COLO668 (cell line): ENCODE results near the gene CHTOP.

Source experiments
- DNase-seq: peaks from one replicate; lab custom pipeline; 2025; ENCODE audit not compliant: unreplicated experiment; lab: John Stamatoyannopoulos, UW

The CHTOP gene

DNA sequence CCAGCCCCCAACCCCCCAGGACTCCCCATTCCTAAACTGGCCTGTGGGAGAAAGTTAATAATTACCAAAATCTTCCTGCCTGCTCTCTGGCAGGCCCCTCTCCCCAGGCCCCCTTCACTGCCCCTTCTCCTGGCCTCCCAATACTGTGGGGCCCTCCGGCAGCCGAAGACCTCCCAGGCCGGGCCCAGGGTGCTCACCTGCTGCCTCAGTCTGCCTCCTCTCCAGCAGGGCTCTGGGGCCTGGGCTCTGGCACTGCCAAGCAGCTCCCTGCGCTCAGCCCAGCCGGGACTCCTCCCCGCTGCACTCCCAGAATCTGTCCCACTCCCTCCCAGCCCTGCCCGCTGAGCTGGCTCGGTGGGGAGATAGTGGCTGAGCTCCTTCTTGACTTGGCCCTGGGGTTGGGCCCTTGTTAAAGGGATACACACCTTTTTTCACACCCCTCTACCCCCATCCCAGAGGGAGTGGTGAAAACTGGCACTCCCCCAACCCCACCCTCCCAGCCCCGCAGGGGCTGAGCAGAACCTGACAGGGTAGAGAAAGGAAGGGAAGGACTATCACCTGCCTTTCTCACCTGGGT lies 21.0 kb upstream of the CHTOP start, which contains the start of gene S100A16:
Gene S100A16, minus strand, starts transcription at position 383 of the 577 bp plus-strand sequence. CDS start 4,986 bp downstream, outside the sequence.
- no peak for DNase-seq

DNA sequence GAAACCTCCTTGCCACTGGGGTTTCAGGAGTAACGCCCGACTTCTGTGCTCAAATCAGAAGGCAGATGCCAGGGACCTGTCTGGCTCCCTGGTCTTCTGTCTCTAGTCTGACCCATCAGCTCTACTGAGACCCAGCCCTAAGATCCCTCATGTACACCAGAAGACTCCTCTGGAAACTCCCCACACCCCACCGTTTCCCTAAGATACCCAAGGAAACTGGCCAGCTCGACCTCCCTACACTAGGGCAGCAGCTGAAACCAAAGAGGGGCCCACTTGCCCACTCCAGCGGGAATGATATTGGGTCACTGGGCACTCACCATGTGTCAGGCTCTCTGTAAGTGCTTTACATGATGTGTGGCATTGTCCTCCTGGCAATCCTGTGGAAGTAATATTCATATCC lies 20.5 kb upstream of the CHTOP start:
- DNase-seq: no peak

DNA sequence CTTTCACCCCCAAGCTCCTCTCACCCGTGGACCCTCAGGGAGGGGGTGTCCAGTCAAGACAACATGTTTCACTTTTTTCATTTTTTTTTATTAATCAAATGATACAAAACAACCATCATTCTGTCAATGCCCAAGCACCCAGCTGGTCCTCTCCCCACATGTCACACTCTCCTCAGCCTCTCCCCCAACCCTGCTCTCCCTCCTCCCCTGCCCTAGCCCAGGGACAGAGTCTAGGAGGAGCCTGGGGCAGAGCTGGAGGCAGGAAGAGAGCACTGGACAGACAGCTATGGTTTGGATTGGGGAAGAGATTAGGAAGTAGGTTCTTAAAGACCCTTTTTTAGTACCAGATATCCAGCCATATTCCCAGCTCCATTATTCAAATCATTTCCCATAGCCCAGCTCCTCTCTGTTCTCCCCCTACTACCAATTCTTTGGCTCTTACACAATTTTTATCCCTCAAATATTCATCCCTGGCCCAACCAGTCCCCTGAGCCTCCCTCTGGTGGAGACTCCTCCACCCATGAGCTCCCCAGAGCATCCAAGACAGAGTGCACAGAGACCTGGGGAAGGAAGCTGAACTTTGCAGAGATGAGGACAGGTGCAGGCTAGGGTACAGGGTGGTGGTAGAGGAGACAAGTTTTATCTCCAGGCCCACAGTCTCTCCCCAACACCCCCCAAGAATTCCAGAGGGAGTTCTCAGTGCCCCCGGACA lies 19.5 kb upstream of the CHTOP start:
- DNase-seq: no peak

DNA sequence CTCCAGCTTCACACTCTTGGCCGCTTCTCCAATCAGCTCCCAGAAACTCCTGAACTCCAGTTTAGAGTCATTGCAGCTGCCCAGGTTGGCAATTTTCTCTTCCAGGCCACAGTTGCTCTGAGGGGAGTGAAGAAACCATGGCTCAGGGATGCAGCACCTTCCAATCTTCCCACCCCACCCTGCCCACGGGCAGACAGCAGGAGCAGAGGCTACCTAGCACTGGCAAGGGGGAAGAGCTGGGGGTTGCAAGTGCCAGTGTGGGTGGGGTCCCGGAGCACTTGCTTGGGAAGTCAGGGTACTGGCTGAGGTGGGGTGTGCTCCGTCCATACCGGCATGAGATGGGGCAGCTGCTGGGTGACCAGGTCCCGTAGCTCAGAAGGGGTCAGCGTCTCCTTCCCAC lies 19.0 kb upstream of the CHTOP start:
- no peak for DNase-seq

DNA sequence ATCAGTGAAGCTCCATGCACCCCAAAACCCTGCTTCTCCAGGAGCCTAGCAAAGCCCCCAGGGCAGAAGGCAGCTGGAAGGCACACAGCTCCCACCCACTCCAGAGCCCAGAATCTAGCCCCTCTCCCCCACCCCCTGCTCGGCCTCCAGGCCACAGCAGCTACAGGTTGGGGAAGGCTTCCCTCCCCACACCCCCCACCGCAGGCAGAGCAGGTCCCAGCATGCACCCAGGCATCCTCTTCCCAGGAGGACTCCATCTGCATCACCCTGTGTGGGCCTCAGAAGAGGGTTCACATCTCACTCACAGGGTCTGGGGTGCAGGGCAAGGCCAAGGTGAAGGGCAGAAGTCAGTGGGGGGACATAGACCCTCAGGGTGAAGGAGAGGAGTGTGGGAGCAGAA lies 18.5 kb upstream of the CHTOP start:
- no peak for DNase-seq

DNA sequence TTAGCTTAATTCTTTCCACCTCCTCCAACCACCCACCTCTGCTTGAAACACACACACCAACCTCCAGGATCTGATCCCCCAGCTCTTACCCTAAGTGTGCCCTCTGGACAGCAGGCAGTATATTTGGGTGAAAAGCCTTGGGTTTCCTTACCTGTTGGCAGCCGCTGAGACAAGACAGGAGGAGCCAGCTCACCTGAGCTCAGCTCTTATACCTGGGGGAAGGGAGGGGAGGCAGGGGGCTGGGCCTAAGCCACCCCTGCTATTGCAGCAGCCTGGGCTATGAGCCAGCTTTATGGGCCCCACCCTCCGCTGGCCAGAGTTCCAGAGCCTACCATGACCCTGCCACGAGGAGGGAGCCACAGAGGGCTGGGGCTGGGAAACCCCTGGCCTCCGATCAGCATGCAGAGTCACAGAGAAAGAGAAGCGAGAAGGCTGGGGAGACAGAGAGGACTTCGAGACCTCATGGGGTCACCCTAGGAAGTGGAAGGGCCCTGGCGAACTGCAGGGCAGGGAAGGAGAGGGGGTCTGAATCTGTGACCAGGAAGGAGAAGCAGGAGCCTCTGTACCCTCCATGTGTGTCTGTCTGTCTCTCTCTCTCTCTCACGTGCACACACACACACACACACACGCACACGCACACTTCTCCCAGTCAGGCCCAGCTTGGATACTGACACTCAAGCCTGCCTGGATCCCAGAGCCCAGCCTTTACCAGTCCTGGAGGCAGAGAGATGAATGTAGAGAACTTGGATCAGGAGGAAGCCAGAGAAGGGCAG lies 17.5 kb upstream of the CHTOP start, which contains the start of gene S100A14:
Gene S100A14, minus strand, starts transcription at position 182 of the 773 bp plus-strand sequence. CDS start 467 bp downstream, outside the sequence.
- DNase-seq: peak; percentile 10

DNA sequence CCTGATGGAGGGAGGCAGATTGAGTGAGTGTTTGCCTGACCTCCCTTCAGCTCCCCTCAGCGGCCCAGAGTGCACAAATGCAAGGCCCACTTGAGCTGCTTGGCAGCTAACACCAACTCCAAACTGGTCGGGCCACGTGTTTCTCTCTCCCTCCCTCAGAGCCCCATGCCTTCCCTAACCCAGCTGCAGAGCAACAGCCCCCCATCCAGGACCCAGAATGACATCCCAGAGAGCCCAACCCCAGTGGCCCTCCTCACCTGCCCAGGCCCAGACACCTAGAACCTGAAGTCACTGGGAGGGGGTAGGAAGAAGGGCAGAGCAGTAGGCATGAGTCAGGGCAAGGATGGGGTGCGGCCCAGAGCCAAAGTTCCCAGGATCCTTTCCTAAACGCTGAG lies 17.0 kb upstream of the CHTOP start:
- DNase-seq: no peak

DNA sequence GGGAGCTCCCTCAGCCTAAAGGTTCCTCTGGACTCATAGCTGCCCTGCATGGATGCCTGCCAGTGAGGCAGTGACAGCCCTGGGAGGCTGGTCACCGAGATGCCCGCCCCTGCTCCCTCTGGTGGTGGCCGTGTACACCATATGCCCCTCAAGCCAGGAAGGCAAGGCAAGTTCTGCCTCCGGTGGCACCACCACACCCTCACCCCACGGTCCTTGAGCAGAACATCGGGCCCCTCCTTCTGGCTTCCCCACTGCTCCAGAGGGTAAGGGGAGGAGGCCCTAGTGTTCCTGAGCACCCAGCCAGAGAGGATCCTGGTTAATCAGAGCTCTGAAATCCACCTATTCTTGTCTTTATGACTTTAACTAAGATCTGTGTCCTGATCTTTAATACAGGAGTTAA lies 16.2 kb upstream of the CHTOP start:
- DNase-seq: peak; percentile 87

DNA sequence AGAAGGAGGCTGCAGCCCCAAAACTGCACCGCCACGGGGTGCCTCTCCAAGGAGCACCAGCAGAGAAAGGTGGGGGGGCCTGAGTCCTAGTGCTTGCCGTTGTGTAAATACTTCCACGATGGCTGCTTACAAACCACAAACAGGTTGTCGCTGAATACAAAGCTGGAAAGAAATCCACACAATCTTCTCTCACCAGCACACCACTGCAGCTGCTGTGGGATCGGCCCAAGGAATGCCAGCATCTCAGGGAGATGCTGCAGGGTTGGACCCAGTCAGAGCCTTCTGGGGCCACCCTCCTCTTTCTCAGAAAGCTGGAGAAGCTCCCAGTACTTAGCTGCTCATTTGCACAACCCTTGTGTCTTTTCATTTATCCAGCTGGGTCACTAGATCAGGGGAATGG lies 14.7 kb upstream of the CHTOP start:
- no peak for DNase-seq

DNA sequence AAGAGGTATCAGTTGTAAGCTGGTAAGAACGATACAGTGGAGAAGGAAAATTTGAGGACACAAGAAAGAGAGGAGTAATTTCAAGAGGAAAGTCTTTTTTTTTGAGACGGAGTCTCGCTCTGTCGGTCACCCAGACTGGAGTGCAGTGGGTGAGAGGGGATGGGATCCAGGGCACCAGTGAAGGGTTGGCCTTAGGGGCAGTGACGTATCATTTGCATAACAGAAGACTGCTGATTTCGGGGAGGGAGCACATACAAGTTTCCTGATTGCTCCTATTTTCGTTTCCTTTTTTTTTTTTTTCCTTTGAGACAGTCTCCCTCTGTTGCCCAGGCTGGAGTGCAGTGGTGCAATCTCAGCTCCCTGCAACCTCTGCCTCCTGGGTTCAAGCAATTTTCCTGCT lies 10.8 kb upstream of the CHTOP start:
- no peak for DNase-seq

DNA sequence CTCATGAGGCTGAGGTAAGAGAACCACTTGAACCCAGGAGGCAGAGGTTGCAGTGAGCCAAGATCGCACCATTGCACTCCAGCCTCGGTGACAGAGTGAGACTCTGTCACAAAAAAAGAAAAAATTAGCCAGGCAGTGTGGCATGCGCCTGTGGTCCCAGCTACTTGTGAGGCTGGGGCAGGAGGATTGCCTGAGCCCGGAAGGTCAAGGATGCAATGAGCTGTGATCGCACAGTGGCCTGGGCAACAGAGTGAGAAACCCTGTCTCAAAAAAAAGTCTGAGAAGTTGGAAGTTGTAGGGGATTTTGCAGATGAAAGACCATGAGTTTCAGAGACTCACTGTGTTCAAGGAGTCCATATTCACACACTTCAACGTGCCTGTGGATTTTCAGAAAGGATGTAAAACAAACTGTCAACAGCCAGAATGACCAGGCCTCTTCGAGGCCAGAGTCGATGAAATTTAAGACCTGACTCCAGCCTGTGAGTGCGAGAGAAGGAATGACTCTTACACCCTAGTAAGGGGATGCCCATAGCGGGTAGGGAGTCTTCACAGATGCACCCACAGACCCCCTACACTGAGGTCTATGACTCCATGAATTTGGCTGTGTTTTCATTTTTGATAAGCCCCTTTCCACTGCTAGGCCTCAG lies 8.8 kb upstream of the CHTOP start:
- DNase-seq: no peak

DNA sequence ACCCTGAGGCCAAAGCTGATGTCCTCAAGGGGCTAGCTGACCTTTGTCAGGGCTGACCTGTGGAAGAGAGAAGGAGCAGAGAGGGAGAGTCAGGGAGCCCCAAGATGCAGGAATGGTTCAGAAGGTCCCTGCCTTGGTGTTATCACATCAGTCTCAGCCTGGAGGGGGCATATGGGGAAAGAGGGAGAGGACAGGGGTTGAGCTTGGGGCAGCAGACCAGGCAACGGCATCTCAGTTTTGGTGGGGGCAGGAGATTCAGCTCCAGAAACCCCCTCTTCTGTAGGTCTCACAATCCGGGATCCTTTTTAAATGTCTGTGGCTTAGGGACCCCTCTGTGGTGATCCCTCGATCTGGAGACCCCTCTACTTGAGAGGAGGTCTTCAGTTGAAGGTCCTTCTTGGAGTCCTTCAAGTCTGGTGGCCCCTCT lies 7.4 kb upstream of the CHTOP start:
- no peak for DNase-seq

DNA sequence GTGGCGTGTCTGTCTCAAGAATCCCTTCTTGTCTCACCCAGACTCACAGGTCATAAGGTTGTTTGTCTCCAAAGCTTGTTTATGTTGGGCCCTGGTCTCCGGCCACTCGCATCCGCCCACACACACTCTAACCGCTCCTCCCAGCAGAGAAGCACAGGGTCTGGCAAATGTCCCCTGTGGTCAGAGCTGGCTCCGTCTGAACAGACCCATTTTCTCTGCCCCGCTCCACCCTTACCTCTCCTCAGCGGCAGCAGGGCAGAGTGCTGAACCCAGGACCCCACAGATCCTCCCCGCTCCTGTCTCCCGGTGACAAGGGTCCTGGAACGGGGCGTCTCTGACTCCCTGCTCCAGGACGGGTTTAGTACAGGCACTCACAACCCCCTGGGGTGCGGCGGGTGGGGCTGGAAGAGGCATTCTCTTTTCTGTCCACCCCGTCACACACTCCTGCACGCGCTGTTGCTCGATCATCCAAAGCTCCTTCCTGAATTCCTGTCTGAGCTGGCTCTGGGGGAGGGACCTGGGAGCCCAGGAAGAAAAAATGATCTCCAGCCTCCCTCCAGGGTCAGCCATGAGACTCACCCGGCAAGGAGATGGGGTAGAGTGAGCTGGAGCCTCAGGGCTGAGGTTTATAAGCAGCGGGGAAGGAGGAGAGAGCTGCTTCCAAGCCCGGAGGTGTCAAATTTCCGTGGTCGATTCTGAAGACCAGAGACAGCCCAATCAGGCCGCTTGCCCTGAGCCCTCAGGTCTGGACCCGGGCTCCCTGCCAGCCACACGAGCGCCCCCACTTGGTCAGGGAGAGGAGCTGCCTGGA lies 6.8 kb upstream of the CHTOP start, which contains the start of gene S100A13:
Gene S100A13, minus strand, starts transcription at position 602 of the 811 bp plus-strand sequence. CDS start 1,033 bp downstream, outside the sequence.
- peak; percentile 93 for DNase-seq

DNA sequence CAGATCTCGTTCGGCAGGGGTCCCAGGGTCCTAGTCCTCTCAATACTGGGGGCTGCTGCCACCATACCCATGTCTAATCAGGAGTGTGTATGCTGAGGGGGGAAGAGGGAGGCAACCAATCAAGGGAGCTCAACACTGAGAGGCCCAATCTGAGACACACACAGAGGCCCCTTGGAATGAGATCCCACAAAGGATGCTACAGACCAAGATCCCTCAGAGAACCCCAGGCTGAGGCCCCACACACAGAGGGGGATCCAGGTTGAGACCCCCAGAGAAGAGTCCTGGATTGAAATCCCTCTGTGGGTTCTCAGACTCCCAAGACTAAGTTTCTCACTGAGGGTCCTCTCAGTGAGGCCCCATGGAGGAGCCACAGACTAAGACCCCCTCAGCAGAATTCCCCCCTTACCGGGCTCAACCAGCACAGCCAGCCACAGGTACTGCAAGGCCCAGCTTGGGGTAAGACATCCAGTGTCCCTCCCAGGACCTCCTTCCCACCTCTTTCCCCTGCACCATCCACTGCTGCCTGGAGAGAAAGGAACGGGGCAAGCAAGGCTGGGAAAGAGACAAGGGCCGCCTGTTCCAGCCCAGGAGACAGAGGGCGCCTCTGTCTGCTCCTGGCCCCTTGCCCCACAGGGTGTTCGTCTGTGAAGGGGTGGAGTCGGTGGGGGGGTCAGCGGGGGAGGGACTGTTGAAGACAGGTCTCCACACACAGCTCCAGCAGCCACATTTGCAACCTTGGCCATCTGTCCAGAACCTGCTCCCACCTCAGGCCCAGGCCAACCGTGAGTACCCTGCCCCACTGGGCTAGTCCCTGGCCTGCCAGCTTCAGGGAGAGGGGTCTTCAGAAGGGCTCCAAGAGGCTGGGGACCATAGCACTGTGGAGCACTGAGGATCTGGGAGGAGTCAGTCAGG lies 5.9 kb upstream of the CHTOP start, which contains the start of gene S100A1:
Gene S100A1, plus strand, starts transcription at position 720 of the 912 bp plus-strand sequence. CDS start 2,088 bp downstream, outside the sequence.
- no peak for DNase-seq

DNA sequence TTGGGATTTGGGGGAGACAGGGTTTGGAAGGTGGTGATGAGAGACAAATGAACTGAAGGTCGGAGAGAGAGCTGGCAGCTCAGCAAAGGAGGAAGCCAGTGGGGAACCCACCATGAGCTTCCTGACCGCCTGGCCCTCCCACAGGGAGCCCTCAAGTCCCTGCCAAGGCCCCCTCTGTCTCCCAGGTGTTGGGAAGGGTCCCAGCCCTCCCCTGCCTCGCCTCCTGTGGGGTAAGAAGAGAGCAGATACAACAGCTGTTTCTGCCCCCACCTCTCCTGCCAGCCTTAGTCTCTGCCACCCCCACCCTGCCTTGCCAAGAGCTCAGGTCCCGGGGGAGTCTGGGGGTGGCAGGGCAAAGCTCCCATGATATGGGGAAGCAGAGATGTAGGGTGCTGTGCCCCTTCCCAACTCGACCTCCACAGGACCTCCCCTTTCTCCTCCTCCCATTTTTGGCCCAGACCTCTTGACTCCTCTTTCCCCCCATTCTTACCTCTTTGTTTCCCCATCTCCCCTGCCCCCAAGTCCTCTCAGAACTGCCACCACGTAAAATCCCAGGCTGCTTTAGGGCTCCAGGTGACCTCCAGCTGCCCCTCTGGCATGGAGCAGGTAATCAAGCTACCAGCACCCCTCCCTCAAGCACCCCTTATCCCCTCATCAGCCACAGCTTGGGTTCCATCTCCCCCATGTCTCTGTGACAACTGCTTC lies 5.1 kb upstream of the CHTOP start:
- DNase-seq: no peak

DNA sequence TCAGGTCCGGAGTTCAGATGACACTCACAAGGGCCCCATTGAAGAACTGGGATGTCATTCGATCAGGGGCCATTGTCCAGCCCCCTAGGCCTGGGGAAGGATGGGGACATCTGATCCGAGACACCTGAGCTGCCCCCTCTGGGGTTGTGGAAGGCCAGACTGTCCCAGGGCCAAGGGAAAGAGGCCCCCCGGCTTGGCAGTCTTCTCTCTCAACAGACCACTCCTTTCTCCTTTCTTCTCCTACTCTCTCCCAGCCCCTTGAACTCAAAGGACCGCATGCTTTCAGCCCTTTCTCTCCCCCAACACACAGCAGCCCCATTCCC lies 4.6 kb upstream of the CHTOP start:
- DNase-seq: no peak

DNA sequence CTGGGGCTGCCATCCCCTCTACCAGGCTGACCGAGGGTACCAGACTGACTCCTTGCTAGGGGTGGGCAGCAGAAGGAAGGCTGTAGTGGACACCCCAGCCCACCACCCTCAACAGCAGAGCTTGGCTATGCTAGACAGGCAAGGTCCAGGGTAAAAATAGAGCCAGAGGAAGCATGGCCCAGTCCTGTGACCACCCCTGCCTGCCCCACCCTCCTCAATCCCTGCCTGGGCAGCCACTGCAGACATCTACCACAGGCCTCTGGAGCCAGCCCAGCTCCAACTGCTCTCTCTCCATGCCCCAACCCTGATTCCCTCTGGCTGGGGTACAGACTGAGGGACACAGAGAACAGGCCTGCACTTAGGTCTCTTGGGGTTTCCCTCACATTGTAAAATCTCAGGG lies 3.9 kb upstream of the CHTOP start:
- no peak for DNase-seq

DNA sequence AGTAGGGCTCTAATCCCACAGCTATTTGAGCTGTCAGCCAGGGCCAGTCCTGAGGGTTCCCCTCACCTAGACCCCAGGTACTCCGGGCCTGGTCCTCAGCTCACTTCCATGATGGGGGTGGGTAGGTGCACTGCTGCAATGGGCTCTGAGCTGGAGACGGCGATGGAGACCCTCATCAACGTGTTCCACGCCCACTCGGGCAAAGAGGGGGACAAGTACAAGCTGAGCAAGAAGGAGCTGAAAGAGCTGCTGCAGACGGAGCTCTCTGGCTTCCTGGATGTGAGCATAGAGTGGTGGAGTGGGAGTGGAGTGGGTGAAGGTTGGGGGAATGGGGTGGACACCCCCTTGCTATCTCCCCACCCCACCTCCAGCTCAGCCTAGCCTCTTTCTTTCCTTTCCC lies 3.5 kb upstream of the CHTOP start:
- no peak for DNase-seq
